GM19395 (cell line): ENCODE data around the gene KRTAP9-9.
"Not testable (repeated sequence)": the region's sequence is repeated elsewhere in the genome, so short reads cannot be mapped to it uniquely, and the experiment has no call there.

ENCODE experiments used
- ATAC-seq: cut with Tn5 transposase; IDR thresholded peaks from one replicate; pipeline ENCODE4 v1.9.1; 2021; ENCODE audit warnings: mild to moderate bottlenecking, moderate library complexity; ENCODE audit not compliant: unreplicated experiment

The KRTAP9-9 gene

DNA sequence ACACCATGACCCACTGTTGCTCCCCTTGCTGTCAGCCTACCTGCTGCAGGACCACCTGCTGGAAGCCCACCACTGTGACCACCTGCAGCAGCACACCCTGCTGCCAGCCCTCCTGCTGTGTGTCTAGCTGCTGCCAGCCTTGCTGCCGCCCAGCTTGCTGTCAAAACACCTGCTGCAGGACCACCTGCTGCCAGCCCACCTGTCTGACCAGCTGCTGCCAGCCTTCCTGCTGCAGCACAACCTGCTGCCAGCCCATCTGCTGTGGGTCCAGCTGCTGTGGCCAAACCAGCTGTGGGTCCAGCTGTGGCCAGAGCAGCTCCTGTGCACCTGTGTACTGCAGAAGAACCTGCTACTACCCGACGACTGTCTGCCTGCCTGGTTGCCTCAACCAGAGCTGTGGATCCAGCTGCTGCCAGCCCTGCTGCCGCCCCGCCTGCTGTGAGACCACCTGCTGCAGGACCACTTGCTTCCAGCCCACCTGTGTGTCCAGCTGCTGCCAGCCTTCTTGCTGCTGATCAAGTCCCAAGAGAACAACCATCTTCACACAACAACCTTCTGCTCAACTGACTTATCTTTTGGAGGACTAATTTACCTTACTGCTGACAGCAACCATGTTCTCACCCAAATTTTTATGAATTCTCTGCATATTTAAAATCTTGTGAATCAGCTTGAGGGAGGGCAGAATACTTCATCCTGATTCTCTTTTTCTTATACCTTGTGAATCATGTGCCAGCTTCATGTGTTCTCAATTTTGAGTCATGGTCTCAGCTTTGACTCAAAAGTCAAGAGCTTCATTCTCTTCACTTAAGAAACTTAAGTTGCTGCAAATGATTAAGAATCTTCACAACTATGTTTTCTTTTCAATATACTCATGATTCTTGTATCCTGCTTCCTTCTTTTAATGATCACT, at the start of gene KRTAP9-9:
TSS of gene KRTAP9-9 (plus strand) at position 4 of the 910 bp plus-strand sequence.
- not testable (repeated sequence) for ATAC-seq

GRCh38 chr17:41211845-41212466, 43.2 kb upstream of the KRTAP9-9 start:
- ATAC-seq: no peak

DNA sequence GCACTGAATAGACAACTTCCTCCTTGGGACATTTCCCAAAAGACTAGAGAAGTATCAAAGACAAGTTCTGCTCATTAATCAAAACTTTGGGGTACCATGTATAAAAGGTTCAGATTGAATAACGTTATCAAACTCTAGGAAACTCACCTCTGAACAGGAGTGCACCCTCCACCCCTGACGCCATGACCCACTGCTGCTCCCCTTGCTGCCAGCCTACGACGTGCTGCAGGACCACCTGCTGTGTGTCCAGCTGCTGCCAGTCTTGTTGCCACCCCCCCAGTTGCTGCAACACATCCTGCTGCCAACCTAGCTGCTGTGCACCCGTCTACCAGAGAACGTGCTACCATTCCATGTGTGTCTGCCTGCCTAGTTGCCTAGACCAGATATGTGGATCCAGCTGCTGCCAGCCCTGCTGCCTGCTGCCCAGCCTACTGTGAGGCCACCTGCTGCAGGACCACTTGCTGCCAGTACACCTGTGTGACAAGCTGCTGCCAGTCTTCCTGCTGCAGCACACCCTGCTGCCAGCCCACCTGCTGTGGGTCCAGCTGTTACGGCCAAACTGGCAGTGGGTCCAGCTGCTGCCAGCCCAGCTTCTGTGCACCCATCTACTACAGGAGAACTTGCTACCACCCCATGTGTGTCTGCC, 42.5 kb upstream of the KRTAP9-9 start:
- ATAC-seq: no peak

DNA sequence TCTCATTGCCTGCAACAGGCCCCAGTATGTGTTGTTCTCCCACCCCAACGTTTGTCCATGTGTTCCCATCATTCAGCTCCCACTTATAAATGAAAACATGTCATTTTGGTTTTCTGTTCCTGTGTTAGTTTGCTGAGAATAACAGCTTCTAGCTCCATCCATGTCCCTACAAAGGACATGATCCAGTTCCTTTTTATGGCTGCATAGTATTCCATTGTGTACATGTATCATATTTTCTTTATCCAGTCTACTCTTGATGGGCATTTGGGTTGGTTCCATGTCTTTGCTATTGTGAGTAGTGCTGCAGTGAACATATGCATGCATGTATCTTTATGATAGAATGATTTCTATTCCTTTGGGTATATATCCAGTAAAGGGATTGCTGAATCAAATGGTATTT, 39.5 kb upstream of the KRTAP9-9 start:
- no peak for ATAC-seq

DNA sequence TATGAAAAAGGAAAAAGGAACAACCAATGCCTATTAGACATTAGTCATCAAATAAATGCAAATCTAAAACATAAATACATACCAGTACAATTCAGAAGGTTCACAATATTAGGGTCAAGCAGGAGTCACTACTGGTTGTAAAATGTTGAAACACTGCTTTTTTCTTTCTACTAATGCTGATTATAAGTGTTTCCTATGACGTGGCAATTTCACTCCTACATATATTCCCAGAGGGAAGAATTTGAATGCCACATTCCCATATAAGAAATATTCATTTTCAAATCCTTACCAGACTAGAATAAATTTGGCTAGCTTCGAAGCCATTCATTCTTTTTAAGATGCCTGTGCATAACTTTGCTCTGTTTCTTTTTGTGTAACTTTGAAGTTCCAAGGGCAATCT, 31.4 kb upstream of the KRTAP9-9 start:
- no peak for ATAC-seq

DNA sequence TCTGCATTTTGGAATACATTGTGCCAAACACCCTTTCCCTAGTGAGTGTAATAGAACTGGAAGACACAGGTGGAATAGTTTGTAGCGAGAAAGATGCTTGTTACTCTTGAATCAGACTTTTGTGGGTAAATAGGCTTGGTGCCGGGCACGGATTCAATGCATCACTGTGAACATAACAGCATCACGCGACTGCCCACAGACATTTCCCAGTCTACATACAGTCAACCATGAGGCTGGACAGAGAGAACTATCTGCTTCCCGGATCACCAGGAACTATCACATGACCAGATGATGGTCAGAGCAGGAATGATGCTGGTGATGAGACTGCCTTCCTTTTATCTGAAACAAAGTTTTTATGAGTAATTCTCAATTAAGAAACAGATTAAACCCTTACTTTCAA, 29.1 kb upstream of the KRTAP9-9 start:
- ATAC-seq: no peak

- not testable (repeated sequence) for ATAC-seq
Observed at GRCh38 chr17:41226598-41227095, 28.5 kb upstream of the KRTAP9-9 start, which contains the start of gene KRTAP9-2. KRTAP9-2 (plus strand) TSS chr17:41226648; CDS start chr17:41226655, 7 bp downstream.

DNA sequence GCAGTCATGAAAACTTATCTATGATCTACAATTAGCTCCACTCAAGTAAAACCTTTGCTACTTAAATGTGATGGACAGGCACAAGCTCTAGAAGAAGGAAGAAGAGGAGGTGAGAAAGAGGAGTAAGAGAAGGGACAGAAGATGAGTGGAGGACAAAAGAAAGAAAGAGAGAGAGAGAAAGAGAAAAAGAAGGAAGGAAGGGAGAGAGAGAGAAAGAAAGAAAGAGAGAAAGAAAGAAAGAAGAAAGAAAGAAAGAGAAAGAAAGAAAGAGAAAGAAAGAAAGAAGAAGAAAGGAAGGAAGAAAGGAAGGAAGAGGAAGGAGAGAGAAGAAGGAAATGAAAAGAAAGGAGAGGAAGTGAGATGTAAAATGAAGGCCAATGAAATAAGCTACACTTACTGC, 25.1 kb upstream of the KRTAP9-9 start:
- ATAC-seq: no peak

- ATAC-seq: no peak
Observed at GRCh38 chr17:41231731-41232130, 23.5 kb upstream of the KRTAP9-9 start.

DNA sequence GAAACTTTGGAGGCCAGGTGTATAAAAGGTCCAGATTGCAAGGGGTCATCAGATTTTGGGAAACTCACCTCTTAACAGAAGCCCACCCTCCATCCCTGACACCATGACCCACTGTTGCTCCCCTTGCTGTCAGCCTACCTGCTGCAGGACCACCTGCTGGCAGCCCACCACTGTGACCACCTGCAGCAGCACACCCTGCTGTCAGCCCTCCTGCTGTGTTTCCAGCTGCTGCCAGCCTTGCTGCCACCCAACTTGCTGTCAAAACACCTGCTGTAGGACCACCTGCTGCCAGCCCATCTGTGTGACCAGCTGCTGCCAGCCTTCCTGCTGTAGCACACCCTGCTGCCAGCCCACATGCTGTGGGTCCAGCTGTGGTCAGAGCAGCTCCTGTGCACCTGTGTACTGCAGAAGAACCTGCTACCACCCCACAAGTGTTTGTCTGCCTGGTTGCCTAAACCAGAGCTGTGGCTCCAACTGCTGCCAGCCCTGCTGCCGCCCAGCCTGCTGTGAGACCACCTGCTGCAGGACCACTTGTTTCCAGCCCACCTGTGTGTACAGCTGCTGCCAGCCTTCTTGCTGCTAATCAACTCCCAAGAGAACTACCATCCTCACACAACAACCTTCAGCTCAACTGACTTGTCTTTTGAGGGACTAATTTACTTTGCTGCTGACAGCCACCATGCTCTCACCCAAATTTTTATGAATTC, 22.6 kb upstream of the KRTAP9-9 start, which contains the start of gene KRTAP9-3:
TSS of gene KRTAP9-3 (plus strand) at position 51 of the 707 bp plus-strand sequence. CDS start at position 104, 53 bp downstream.
- ATAC-seq: not testable (repeated sequence)

DNA sequence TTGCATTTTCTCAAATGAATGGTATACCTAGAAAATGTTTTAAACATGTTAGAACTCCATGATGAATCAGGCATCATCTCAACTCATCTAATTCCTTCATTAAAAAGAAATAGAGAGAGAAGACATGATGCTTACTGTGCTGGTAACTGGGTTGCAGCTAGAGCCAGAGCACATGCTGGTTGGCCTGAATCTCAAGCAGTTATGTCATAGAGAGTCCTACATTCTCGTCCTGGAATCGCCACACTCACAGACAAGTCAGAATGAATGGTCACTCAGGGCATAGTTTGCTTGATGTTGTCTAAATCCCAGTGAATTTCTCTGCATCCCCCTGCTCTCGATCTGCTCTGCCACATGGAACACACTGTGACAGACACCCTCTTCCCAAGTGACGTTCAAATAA, 18.1 kb upstream of the KRTAP9-9 start:
- not testable (repeated sequence) for ATAC-seq

DNA sequence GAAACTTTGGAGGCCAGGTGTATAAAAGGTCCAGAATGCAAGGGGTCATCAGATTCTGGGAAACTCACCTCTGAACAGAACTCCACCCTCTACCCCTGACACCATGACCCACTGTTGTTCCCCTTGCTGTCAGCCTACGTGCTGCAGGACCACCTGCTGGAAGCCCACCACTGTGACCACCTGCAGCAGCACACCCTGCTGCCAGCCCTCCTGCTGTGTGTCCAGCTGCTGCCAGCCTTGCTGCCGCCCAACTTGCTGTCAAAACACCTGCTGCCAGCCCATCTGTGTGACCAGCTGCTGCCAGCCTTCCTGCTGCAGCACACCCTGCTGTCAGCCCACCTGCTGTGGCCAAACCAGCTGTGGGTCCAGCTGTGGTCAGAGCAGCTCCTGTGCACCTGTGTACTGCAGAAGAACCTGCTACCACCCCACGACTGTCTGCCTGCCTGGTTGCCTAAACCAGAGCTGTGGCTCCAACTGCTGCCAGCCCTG, 17.2 kb upstream of the KRTAP9-9 start, which contains the start of gene KRTAP9-8:
TSS of gene KRTAP9-8 (plus strand) at position 51 of the 489 bp plus-strand sequence. CDS start at position 104, 53 bp downstream.
- ATAC-seq: not testable (repeated sequence)

DNA sequence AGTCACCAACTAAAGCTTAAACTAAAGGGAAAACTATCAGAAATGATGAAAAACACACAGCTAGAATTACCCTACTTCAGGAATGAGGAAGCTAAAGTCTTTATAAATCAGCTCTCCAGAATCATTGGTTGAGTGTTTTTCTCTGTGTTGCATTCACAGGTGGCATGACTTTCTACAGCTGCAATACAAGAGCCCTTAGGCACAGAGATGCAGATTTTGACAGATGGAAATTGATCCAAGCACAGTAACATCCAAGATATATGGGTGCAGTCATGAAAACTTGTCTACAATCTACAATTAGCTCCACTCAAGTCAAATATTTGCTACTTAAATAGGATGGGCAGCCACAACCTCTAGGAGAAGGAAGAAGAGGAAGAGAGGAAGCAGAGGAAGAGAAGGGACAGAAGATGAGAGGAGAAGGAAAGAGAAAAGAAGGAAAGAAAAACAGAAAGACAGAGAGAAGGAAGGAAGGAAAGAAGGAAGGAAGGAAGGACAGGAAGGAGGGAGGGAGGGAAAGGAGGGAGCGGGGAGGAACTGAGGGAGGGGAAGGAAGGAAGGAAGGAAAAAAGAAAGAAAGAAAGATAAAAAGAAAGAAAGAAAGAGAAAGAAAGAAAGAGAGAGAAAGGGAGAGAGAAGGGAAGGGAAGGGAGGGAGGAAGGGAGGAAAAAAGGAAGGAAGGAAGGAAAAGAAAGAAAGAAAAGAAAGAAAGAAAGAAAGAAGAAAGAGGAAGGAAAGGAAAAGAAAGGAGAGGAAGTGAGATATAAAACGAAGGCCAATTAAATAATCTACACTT, 8.0 kb upstream of the KRTAP9-9 start:
- ATAC-seq: not testable (repeated sequence)

GRCh38 chr17:41249637-41250240, 5.4 kb upstream of the KRTAP9-9 start, which contains the start of gene KRTAP9-4:
KRTAP9-4 (plus strand) TSS chr17:41249687; CDS start chr17:41249721, 34 bp downstream.
- not testable (repeated sequence) for ATAC-seq

- no peak for ATAC-seq
Observed at GRCh38 chr17:41251261-41251660, 3.9 kb upstream of the KRTAP9-9 start.

DNA sequence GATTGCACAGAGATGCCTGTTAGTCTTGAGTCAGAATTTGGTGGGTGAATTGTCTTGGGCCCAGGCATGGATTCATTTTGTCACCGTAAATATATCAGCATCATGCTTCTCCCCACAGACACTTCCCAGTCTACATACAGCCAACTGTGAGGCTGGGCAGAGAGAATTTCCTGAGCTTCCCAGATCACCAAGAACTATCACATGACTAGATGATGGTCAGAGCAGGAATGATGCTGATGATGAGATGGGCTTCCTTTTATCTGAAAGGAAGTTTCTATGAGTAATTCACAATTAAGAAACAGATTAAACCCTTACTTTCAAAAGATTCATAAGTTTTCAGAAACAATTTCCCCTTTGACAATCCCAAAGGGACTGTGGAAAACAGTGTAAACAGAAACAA, 323 bp upstream of the KRTAP9-9 start:
- ATAC-seq: no peak

DNA sequence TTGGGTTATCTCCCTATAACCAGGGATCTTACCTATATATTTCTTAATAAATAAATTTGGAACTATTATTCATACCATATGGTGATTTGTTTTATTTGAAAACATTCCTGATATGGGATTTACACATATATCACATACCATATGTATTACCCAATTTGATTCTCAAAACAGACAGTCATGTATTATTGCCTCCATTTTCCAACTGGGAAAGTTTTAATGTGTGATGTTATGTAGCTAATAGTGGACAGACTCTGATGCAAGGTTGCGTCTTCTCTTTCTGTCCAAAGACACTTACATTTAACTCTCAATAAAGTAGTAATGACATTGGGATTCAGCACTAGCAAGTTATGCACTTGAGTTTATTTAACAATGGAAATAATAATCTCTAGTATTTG, 1.1 kb downstream of the KRTAP9-9 start:
- no peak for ATAC-seq

GRCh38 chr17:41258406-41258805, 3.2 kb downstream of the KRTAP9-9 start:
- no peak for ATAC-seq

DNA sequence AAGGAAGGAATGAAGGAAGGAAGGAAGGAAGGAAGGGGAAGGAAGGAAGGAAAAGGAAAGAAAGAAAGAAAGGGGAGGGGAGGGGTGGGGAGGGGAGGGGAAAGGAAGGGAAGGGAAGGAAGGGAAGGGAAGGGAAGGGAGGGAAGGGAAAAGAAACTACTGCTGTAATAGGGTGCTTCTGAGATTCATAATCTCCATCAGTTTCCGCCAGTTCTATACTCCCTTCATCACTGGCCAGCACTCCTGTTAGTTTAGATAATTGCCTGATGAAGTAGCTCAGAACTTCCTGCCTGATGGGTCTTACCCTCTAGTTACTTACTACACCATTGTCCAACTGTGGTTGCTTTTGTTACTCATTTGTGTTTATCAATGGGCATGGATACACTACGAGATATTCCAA, 8.0 kb downstream of the KRTAP9-9 start:
- ATAC-seq: no peak
